H9 (cell line): ENCODE measurements around the gene GARRE1. TPM values are rescaled to one million over a fixed set of nuclear protein-coding genes. Genes with fewer than 3 reads are reported as not detected.
"Not testable (repeated sequence)": the region's sequence is repeated elsewhere in the genome, so short reads cannot be mapped to it uniquely, and the experiment has no call there.

Source experiments
- DNase-seq: peaks from one replicate; pipeline ENCODE4 v3.0.0-alpha.2; 2017
- H2AFZ ChIP-seq: one replicate; pipeline ENCODE4 v1.6.1; 2013; ENCODE audit warnings: mild to moderate bottlenecking, low read length, control low read depth, moderate library complexity
- H2AK5ac ChIP-seq: 2 replicates; pipeline ENCODE4 v1.6.1; 2013; ENCODE audit warnings: low read length, control low read depth, mixed read lengths; ENCODE audit not compliant: insufficient read length
- H2BK120ac ChIP-seq: one replicate; pipeline ENCODE4 v1.6.1; 2013; ENCODE audit warnings: low read depth, mild to moderate bottlenecking, low read length, control low read depth, inconsistent platforms; ENCODE audit not compliant: poor library complexity, severe bottlenecking
- H2BK12ac ChIP-seq: 2 replicates; pipeline ENCODE4 v1.6.1; 2013; ENCODE audit warnings: low read length, control low read depth, mixed read lengths, low read depth; ENCODE audit not compliant: insufficient read length
- H2BK15ac ChIP-seq: 2 replicates; pipeline ENCODE4 v1.6.1; 2013; ENCODE audit warnings: low read depth, low read length, control low read depth
- H2BK20ac ChIP-seq: one replicate; pipeline ENCODE4 v1.6.1; 2013; ENCODE audit warnings: low read depth, mild to moderate bottlenecking, low read length, control low read depth, inconsistent platforms; ENCODE audit not compliant: poor library complexity, severe bottlenecking
- H2BK5ac ChIP-seq: 2 replicates; pipeline ENCODE4 v1.6.1; 2013; ENCODE audit warnings: low read length, control low read depth, mixed read lengths; ENCODE audit not compliant: insufficient read length
- H3K14ac ChIP-seq: 2 replicates; pipeline ENCODE4 v1.6.1; 2013; ENCODE audit warnings: low read length, control low read depth; ENCODE audit not compliant: insufficient read depth
- H3K18ac ChIP-seq: 2 replicates; pipeline ENCODE4 v1.6.1; 2013; ENCODE audit warnings: low read depth, mild to moderate bottlenecking, mixed read lengths, low read length, control low read depth; ENCODE audit not compliant: insufficient read length
- H3K23ac ChIP-seq: 2 replicates; pipeline ENCODE4 v1.6.1; 2013; ENCODE audit warnings: low read length, control low read depth, mixed read lengths, low read depth; ENCODE audit not compliant: insufficient read length
- H3K23me2 ChIP-seq: 2 replicates; pipeline ENCODE4 v1.6.1; 2013; ENCODE audit warnings: low read depth, mild to moderate bottlenecking, mixed read lengths, low read length, control low read depth; ENCODE audit not compliant: insufficient read length, poor library complexity, severe bottlenecking
- H3K27ac ChIP-seq: 2 replicates; pipeline ENCODE4 v1.5.1; 2013; ENCODE audit warnings: low read length, control low read depth, mixed read lengths, low read depth; ENCODE audit not compliant: insufficient read length
- H3K27me3 ChIP-seq: 2 replicates; pipeline ENCODE4 v1.6.1; 2013; ENCODE audit warnings: low read length, control low read depth, inconsistent platforms; ENCODE audit not compliant: insufficient read depth
- H3K4ac ChIP-seq: 2 replicates; pipeline ENCODE4 v1.6.1; 2013; ENCODE audit warnings: low read depth, mild to moderate bottlenecking, control low read depth, inconsistent platforms, low read length, moderate library complexity
- H3K4me1 ChIP-seq: 2 replicates; pipeline ENCODE4 v1.6.1; 2013; ENCODE audit warnings: low read length, control low read depth, inconsistent platforms; ENCODE audit not compliant: insufficient read depth
- H3K4me2 ChIP-seq: 2 replicates; pipeline ENCODE4 v1.6.1; 2013; ENCODE audit warnings: low read length, control low read depth, mixed read lengths; ENCODE audit not compliant: insufficient read length, insufficient read depth
- H3K56ac ChIP-seq: 2 replicates; pipeline ENCODE4 v1.6.1; 2013; ENCODE audit warnings: low read depth, mild to moderate bottlenecking, mixed read lengths, low read length, control low read depth; ENCODE audit not compliant: insufficient read length
- H3K79me1 ChIP-seq: 2 replicates; pipeline ENCODE4 v1.6.1; 2013; ENCODE audit warnings: low read depth, mild to moderate bottlenecking, moderate library complexity, low read length, control low read depth, inconsistent platforms; ENCODE audit not compliant: insufficient read depth, poor library complexity, severe bottlenecking
- H3K79me2 ChIP-seq: 2 replicates; pipeline ENCODE4 v1.6.1; 2013; ENCODE audit warnings: low read length, control low read depth, inconsistent platforms; ENCODE audit not compliant: insufficient read depth
- H3K9ac ChIP-seq: 2 replicates; pipeline ENCODE4 v1.6.1; 2013; ENCODE audit warnings: low read length, control low read depth, mixed read lengths; ENCODE audit not compliant: insufficient read length; ENCODE audit errors: extremely low read depth
- H3K9me3 ChIP-seq: one replicate; pipeline ENCODE4 v1.6.1; 2013; ENCODE audit warnings: low read depth, low read length, inconsistent platforms; ENCODE audit not compliant: control insufficient read depth
- H3T11ph ChIP-seq: one replicate; pipeline ENCODE4 v1.6.1; 2013; ENCODE audit warnings: mild to moderate bottlenecking, low read length, control low read depth, inconsistent platforms
- H4K20me1 ChIP-seq: one replicate; pipeline ENCODE4 v1.6.1; 2013; ENCODE audit not compliant: control insufficient read depth, insufficient read length, insufficient read depth
- H4K5ac ChIP-seq: 2 replicates; pipeline ENCODE4 v1.6.1; 2013; ENCODE audit warnings: low read depth, mild to moderate bottlenecking, mixed read lengths, low read length, control low read depth; ENCODE audit not compliant: insufficient read length
- H4K8ac ChIP-seq: replicated peaks from 2 replicates; pipeline ENCODE4 v1.6.1; 2013; ENCODE audit warnings: low read length, control low read depth, mixed read lengths, low read depth; ENCODE audit not compliant: insufficient read length
- H4K91ac ChIP-seq: 2 replicates; pipeline ENCODE4 v1.6.1; 2013; ENCODE audit warnings: low read depth, mild to moderate bottlenecking, moderate library complexity, mixed read lengths, low read length, control low read depth; ENCODE audit not compliant: insufficient read length
- H3K27ac Mint-ChIP-seq, 3 experiments: 2 replicates in 2 of 3; 3 replicates in 1 of 3; pipeline ENCODE4 v1.8.0; 2020 to 2021; ENCODE audit warnings: mixed read lengths in 3 of 3, mild to moderate bottlenecking in 1 of 3, moderate library complexity in 1 of 3
- H3K27me3 Mint-ChIP-seq: 2 replicates; pipeline ENCODE4 v1.8.0; 2021; ENCODE audit warnings: low read depth, mild to moderate bottlenecking, moderate library complexity, mixed read lengths
- H3K36me3 Mint-ChIP-seq, 3 experiments: 2 replicates in 2 of 3; 3 replicates in 1 of 3; pipeline ENCODE4 v1.8.0; 2020 to 2021; ENCODE audit warnings: low read depth in 3 of 3, mixed read lengths in 3 of 3; ENCODE audit not compliant: insufficient read depth in 1 of 3
- H3K4me1 Mint-ChIP-seq, 2 experiments: 2 replicates each; pipeline ENCODE4 v1.8.0; 2020; ENCODE audit warnings: mixed read lengths in 2 of 2
- H3K4me3 Mint-ChIP-seq, 2 experiments: 2 replicates in 1 of 2; 3 replicates in 1 of 2; pipeline ENCODE4 v1.8.0; 2020 to 2021; ENCODE audit warnings: mild to moderate bottlenecking in 2 of 2, mixed read lengths in 2 of 2, moderate library complexity in 1 of 2
- H3K9me3 Mint-ChIP-seq, 2 experiments: 2 replicates in 1 of 2; 3 replicates in 1 of 2; pipeline ENCODE4 v1.8.0; 2020; ENCODE audit warnings: mild to moderate bottlenecking in 2 of 2, mixed read lengths in 2 of 2, moderate library complexity in 1 of 2
- CTCF ChIP-seq: fragments of 200-600 bp; sonication (generic); conservative IDR thresholded peaks from 3 replicates; pipeline ENCODE4 v1.8.0; 2021; ENCODE audit warnings: antibody characterized with exemption, mild to moderate bottlenecking
- WGBS: extraction: QIAGEN DNeasy Blood & Tissue Kit; methylation state at CpG from one replicate; pipeline ENCODE4 v1.1.7; 2013; ENCODE audit warnings: missing lambda C conversion rate, low lambda C conversion rate, mixed read lengths; ENCODE audit not compliant: insufficient read length; ENCODE audit errors: extremely low coverage; 5-methylcytosine and 5-hydroxymethylcytosine counted together
- long read RNA-seq: library from polyadenylated mRNA; unstranded; transcript quantifications from one replicate; pipeline ENCODE4 v2.0.0, GENCODE V29; 2020
- total RNA-seq: library from RNA; stranded (reverse); gene quantifications from 2 replicates; pipeline ENCODE4 v1.2.1, GENCODE V29; 2021

Gene GARRE1
- 20.5 and 24.1 TPM in 2 replicates for total RNA-seq
- long read RNA-seq, full-length matches to known transcripts, result 2 of 19 reads
- long read RNA-seq, partial matches to known transcripts, result 6 of 19 reads
- long read RNA-seq, other reads (novel, unspliced or antisense), result 11 of 19 reads

GRCh38 chr19:34254046-34254697 lies at the start of gene GARRE1:
Gene GARRE1 (plus strand): TSS chr19:34254554. CDS start chr19:34300474, 45,920 bp downstream.
- DNase-seq, result peak; percentile 91
- H3K27me3 Mint-ChIP-seq, result no peaks in the 10 kb centered on the region
- peak within 1 kb of the TSS; percentile 82 to 94 for H3K4me3 Mint-ChIP-seq
- Histone ChIP-seq H2BK12ac (no peak within 1 kb of the TSS), H3K9ac (peak within 1 kb of the TSS; percentile 80), H3K79me2 (peaks cover 2% of the 10 kb centered on the region; the same call in 1 of the 2 replicates), H3K56ac (no peak within 1 kb of the TSS), H2AFZ (no peak within 1 kb of the TSS), H2BK15ac (no peak within 1 kb of the TSS), H2BK120ac (no peak within 1 kb of the TSS), H3K18ac (peak within 1 kb of the TSS; percentile 38), H3K23me2 (peaks cover 7% of the 10 kb centered on the region), H2BK5ac (no peak within 1 kb of the TSS), H3K23ac (no peak within 1 kb of the TSS), H4K91ac (no peak within 1 kb of the TSS), H4K5ac (no peak within 1 kb of the TSS), H3K79me1 (peaks cover 2% of the 10 kb centered on the region), H4K8ac (no peak within 1 kb of the TSS), H3T11ph (no peak within 1 kb of the TSS), H3K27me3 (no peaks in the 10 kb centered on the region), H3K4me2 (peak within 1 kb of the TSS; percentile 68), H3K9me3 (no peaks in the 10 kb centered on the region), H3K27ac (peak within 1 kb of the TSS; percentile 21), H3K4me1 (no peaks in the 10 kb centered on the region), H4K20me1 (no peaks in the 10 kb centered on the region), H2BK20ac (no peak within 1 kb of the TSS), H3K14ac (peak within 1 kb of the TSS; percentile 86), H3K4ac (no peak within 1 kb of the TSS), H2AK5ac (no peak within 1 kb of the TSS)
- H3K4me1 Mint-ChIP-seq, result peaks cover 13 to 16% of the 10 kb centered on the region in 2 experiments
- H3K9me3 Mint-ChIP-seq, result no peaks in the 10 kb centered on the region; a peak in 1 of 5 replicates
- WGBS, result no CpG with 5 or more reads among the region's 56 CpGs
- no peaks in the 10 kb centered on the region; a peak in 4 of 7 replicates for H3K36me3 Mint-ChIP-seq
- TF ChIP-seq CTCF, result 0 out of 3 replicates have a peak, but pooled peaks have one; percentile 18
- peak within 1 kb of the TSS; percentile 91 to 95 (median 92) for H3K27ac Mint-ChIP-seq

- not testable (repeated sequence) for H3K18ac ChIP-seq, H3K79me2 ChIP-seq, H2BK15ac ChIP-seq, H4K5ac ChIP-seq, H4K8ac ChIP-seq, H2BK20ac ChIP-seq, H3K27me3 ChIP-seq, H3K4me2 ChIP-seq, H3K79me1 ChIP-seq, H3K4me1 ChIP-seq, H2BK120ac ChIP-seq, H4K20me1 ChIP-seq, H3K23me2 ChIP-seq, H3K27ac Mint-ChIP-seq, H2AFZ ChIP-seq, H3K4me1 Mint-ChIP-seq, H3K9ac ChIP-seq, H3T11ph ChIP-seq, H4K91ac ChIP-seq, H3K27ac ChIP-seq, H3K9me3 Mint-ChIP-seq, H3K4me3 Mint-ChIP-seq, H2BK12ac ChIP-seq, H3K27me3 Mint-ChIP-seq, DNase-seq, H2AK5ac ChIP-seq, H3K4ac ChIP-seq, H3K56ac ChIP-seq, H2BK5ac ChIP-seq, H3K23ac ChIP-seq, H3K14ac ChIP-seq, H3K9me3 ChIP-seq
- WGBS, result no CpG with 5 or more reads among the region's 7 CpGs
- H3K36me3 Mint-ChIP-seq, result peaks cover 7 to 66% (median 61%) of the 10 kb centered on the region in 3 experiments; a peak in 6 of 7 replicates
Observed at GRCh38 chr19:34205324-34205723, 49.0 kb upstream of the GARRE1 start.
